HepG2 (cell line): ENCODE measurements around the gene AP2A2. TPM values are rescaled to one million over a fixed set of nuclear protein-coding genes. Genes with fewer than 3 reads are reported as not detected.
A peak's percentile ranks its signal among the peaks of the same experiment; 100 is the strongest.

ENCODE experiments used
- ERF ChIP-seq: IDR thresholded peaks from 2 replicates; pipeline ENCODE4 v1.6.1; 2018; ENCODE audit warnings: missing biosample characterization, missing genetic modification reagents
- GZF1 ChIP-seq: sonication (generic); formaldehyde crosslinking; IDR thresholded peaks from 2 replicates; pipeline ENCODE4 v1.5.1; 2020; ENCODE audit warnings: mild to moderate bottlenecking, missing genetic modification reagents
- IKZF1 ChIP-seq: fragments of 450-650 bp; IDR thresholded peaks from 2 replicates; pipeline ENCODE4 v1.7.1; 2016
- KDM3A ChIP-seq: IDR thresholded peaks from 2 replicates; pipeline ENCODE4 v1.6.1; 2018; ENCODE audit warnings: low read depth, missing compliant biosample characterization
- KDM4B ChIP-seq: sonication (generic); formaldehyde crosslinking; IDR thresholded peaks from 2 replicates; pipeline ENCODE4 v1.4.0; 2020; ENCODE audit warnings: missing genetic modification reagents
- KMT2B ChIP-seq: IDR thresholded peaks from 2 replicates; pipeline ENCODE4 v1.6.1; 2016; ENCODE audit warnings: missing genetic modification reagents, missing compliant biosample characterization
- MBNL3 ChIP-seq: fragments of 250-450 bp; sonication (Bioruptor Pico); conservative IDR thresholded peaks from 2 replicates; pipeline ENCODE4 v1.8.0; 2022; ENCODE audit warnings: mild to moderate bottlenecking, inconsistent platforms
- MED13 ChIP-seq: sonication (generic); formaldehyde crosslinking; IDR thresholded peaks from 2 replicates; pipeline ENCODE4 v1.5.0; 2020; ENCODE audit warnings: missing genetic modification reagents
- NFIB ChIP-seq: sonication (generic); formaldehyde crosslinking; IDR thresholded peaks from 2 replicates; pipeline ENCODE4 v1.9.0; 2021; ENCODE audit warnings: missing genetic modification reagents, mild to moderate bottlenecking, borderline replicate concordance
- REXO4 ChIP-seq: sonication (generic); formaldehyde crosslinking; IDR thresholded peaks from 2 replicates; pipeline ENCODE4 v1.8.0; 2022; ENCODE audit warnings: missing genetic modification reagents, mild to moderate bottlenecking, borderline replicate concordance
- SALL1 ChIP-seq: sonication (generic); formaldehyde crosslinking; IDR thresholded peaks from 2 replicates; pipeline ENCODE4 v1.8.0; 2022; ENCODE audit warnings: mild to moderate bottlenecking, missing genetic modification reagents
- SMAD9 ChIP-seq: sonication (generic); formaldehyde crosslinking; IDR thresholded peaks from 2 replicates; pipeline ENCODE4 v1.5.1; 2020; ENCODE audit warnings: mild to moderate bottlenecking, missing genetic modification reagents
- SMC3 ChIP-seq: IDR thresholded peaks from 2 replicates; pipeline ENCODE4 v1.6.1; 2011; ENCODE audit warnings: low read length, improper control_type of control experiment
- TEF ChIP-seq: sonication (generic); formaldehyde crosslinking; IDR thresholded peaks from 2 replicates; pipeline ENCODE4 v1.5.0; 2020; ENCODE audit warnings: missing genetic modification reagents
- YEATS4 ChIP-seq: sonication (generic); formaldehyde crosslinking; IDR thresholded peaks from 2 replicates; pipeline ENCODE4 v1.4.0; 2020; ENCODE audit warnings: missing genetic modification reagents, borderline replicate concordance
- ZBTB7B ChIP-seq: sonication (generic); formaldehyde crosslinking; IDR thresholded peaks from 2 replicates; pipeline ENCODE4 v1.4.0; 2020; ENCODE audit warnings: missing genetic modification reagents
- ZFP41 ChIP-seq: sonication (generic); formaldehyde crosslinking; IDR thresholded peaks from 2 replicates; pipeline ENCODE4 v1.4.0; 2020; ENCODE audit warnings: mild to moderate bottlenecking, missing genetic modification reagents, borderline replicate concordance
- ZNF10 ChIP-seq: sonication (generic); formaldehyde crosslinking; IDR thresholded peaks from 2 replicates; pipeline ENCODE4 v1.4.0; 2020; ENCODE audit warnings: mild to moderate bottlenecking, low read depth, missing genetic modification reagents, borderline replicate concordance
- ZNF3 ChIP-seq: IDR thresholded peaks from 2 replicates; pipeline ENCODE4 v1.7.0; 2017; ENCODE audit warnings: inconsistent platforms
- ZNF629 ChIP-seq: sonication (generic); formaldehyde crosslinking; conservative IDR thresholded peaks from 2 replicates; pipeline ENCODE4 v1.5.0; 2020; ENCODE audit warnings: missing genetic modification reagents
- polyA plus RNA-seq, 8 experiments: library from polyadenylated mRNA; depleted of rRNA in 3 of 8; stranded (reverse) in 7 of 8; unstranded in 1 of 8; fragments of >200 nt; fragmentation: Illumina TruSeq in 4 of 8; extraction: Trizol in 4 of 8; gene quantifications; 2 replicates each; pipeline versions ENCODE4 v1.2.1 to v1.2.3, GENCODE V29; 2011 to 2016; ENCODE audit warnings: low read depth in 4 of 8, missing spikeins in 1 of 8, mixed read lengths in 1 of 8; ENCODE audit not compliant: insufficient read depth in 1 of 8
- total RNA-seq, 5 experiments: library from RNA; depleted of rRNA; stranded (reverse); fragments of >200 nt; fragmentation: Illumina TruSeq; extraction: Trizol; gene quantifications; 2 replicates each; pipeline ENCODE4 v1.2.3, GENCODE V29; 2016; ENCODE audit warnings: low read depth in 1 of 5
- TF ChIP-seq, protein P1 (sequence below): sonication (generic); formaldehyde crosslinking; IDR thresholded peaks from 2 replicates; pipeline ENCODE4 v1.8.1; 2023; ENCODE audit warnings: mild to moderate bottlenecking, missing genetic modification reagents, borderline replicate concordance
- TF ChIP-seq, protein P2 (sequence below): sonication (generic); formaldehyde crosslinking; IDR thresholded peaks from 2 replicates; pipeline ENCODE4 v1.4.0; 2020; ENCODE audit warnings: low read depth, mild to moderate bottlenecking, missing genetic modification reagents
- TF ChIP-seq, protein P3 (sequence below): sonication (generic); formaldehyde crosslinking; IDR thresholded peaks from 2 replicates; pipeline ENCODE4 v1.4.0; 2020; ENCODE audit warnings: mild to moderate bottlenecking, missing genetic modification reagents
- TF ChIP-seq, protein P4 (sequence below): sonication (generic); formaldehyde crosslinking; IDR thresholded peaks from 2 replicates; pipeline ENCODE4 v1.4.0; 2020; ENCODE audit warnings: mild to moderate bottlenecking, missing genetic modification reagents
- TF ChIP-seq, protein P5 (sequence below): sonication (generic); formaldehyde crosslinking; IDR thresholded peaks from 2 replicates; pipeline ENCODE4 v1.5.0; 2020; ENCODE audit warnings: mild to moderate bottlenecking, missing genetic modification reagents

Gene AP2A2
- total and polyA plus RNA-seq, 2 of the 13 experiments (the other 11 are each of a cell fraction or from before 2014, with no cell fraction given): 25.7 to 75.7 TPM

DNA sequence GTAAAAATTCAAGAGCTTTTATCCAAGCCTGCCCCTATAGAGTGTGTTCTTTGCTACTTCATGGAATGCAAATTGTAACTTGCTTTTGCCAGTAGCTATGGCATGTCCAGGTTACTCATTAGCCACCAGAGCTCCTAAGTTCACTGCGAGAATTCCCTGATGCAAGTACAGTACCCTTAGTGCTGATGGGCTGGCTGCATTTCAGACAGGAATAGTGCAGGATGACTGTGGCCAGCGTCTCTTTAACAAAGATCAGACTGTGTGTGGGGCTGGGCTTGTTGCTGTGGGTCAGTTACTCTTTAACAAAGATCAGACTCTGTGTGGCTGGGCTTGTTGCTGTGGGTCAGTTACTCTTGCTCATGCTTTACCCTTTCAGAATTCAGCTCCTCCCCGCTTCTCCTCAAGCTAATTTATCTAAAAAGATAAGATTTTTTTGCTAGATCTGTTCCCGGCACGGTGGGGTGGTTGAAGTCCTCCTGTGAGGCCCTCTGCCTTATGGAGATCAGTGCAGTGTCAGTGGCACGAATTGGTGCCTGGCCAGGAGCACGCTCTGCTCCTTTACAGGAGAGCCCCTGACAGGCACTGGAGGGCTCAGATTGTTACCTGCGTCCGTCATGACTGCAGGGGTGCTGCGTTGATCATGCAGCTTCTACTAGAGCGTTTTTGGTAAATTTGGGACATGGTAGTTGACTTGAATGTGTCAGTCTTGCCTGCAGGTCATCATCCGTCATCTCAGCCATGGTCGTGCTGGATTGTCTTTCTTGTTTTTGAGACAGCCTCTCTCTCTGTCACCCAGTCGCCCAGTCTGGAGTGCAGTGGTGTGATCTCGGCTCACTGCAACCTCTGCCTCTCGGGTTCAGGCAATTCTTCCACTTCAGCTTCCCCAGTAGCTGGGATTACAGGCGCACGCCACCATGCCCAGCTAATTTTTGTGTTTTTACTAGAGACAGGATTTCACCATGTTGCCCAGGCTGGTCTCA is 27.0 kb downstream of the AP2A2 start (continued):
- TF ChIP-seq, protein P1, sequence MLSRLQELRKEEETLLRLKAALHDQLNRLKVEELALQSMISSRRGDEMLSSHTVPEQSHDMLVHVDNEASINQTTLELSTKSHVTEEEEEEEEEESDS (CRISPR knock-in tag): no peak
- TF ChIP-seq KDM3A (CRISPR knock-in tag) (no peak), ZNF629 (CRISPR knock-in tag) (0 out of 2 replicates have a peak, but pooled peaks have one; percentile 18), SMAD9 (CRISPR knock-in tag) (peak; percentile 59; the same call in 1 of the 2 replicates), ZNF3 (no peak), KDM4B (no peak), KMT2B (CRISPR knock-in tag) (peak; percentile 22; the same call in 1 of the 2 replicates), YEATS4 (CRISPR knock-in tag) (peak; percentile 19; the same call in 1 of the 2 replicates), ZFP41 (CRISPR knock-in tag) (no peak), ZBTB7B (no peak), SALL1 (peak; percentile 56), ZNF10 (CRISPR knock-in tag) (no peak), ERF (CRISPR knock-in tag) (peak; percentile 49; the same call in 1 of the 2 replicates), TEF (CRISPR knock-in tag) (no peak), SMC3 (peak; percentile 9; the same call in 1 of the 2 replicates), MED13 (CRISPR knock-in tag) (no peak), IKZF1 (no peak), REXO4 (CRISPR knock-in tag) (no peak), GZF1 (CRISPR knock-in tag) (no peak), NFIB (no peak), MBNL3 (no peak)
- TF ChIP-seq, protein P2, sequence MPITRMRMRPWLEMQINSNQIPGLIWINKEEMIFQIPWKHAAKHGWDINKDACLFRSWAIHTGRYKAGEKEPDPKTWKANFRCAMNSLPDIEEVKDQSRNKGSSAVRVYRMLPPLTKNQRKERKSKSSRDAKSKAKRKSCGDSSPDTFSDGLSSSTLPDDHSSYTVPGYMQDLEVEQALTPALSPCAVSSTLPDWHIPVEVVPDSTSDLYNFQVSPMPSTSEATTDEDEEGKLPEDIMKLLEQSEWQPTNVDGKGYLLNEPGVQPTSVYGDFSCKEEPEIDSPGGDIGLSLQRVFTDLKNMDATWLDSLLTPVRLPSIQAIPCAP (CRISPR knock-in tag): no peak
- TF ChIP-seq, protein P3, sequence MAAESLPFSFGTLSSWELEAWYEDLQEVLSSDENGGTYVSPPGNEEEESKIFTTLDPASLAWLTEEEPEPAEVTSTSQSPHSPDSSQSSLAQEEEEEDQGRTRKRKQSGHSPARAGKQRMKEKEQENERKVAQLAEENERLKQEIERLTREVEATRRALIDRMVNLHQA: no peak
- TF ChIP-seq, protein P4, sequence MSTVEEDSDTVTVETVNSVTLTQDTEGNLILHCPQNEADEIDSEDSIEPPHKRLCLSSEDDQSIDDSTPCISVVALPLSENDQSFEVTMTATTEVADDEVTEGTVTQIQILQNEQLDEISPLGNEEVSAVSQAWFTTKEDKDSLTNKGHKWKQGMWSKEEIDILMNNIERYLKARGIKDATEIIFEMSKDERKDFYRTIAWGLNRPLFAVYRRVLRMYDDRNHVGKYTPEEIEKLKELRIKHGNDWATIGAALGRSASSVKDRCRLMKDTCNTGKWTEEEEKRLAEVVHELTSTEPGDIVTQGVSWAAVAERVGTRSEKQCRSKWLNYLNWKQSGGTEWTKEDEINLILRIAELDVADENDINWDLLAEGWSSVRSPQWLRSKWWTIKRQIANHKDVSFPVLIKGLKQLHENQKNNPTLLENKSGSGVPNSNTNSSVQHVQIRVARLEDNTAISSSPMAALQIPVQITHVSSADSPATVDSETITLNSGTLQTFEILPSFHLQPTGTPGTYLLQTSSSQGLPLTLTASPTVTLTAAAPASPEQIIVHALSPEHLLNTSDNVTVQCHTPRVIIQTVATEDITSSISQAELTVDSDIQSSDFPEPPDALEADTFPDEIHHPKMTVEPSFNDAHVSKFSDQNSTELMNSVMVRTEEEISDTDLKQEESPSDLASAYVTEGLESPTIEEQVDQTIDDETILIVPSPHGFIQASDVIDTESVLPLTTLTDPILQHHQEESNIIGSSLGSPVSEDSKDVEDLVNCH: no peak
- TF ChIP-seq, protein P5, sequence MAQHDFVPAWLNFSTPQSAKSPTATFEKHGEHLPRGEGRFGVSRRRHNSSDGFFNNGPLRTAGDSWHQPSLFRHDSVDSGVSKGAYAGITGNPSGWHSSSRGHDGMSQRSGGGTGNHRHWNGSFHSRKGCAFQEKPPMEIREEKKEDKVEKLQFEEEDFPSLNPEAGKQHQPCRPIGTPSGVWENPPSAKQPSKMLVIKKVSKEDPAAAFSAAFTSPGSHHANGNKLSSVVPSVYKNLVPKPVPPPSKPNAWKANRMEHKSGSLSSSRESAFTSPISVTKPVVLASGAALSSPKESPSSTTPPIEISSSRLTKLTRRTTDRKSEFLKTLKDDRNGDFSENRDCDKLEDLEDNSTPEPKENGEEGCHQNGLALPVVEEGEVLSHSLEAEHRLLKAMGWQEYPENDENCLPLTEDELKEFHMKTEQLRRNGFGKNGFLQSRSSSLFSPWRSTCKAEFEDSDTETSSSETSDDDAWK: no peak
